ENCODE data around the gene SCO2. TPM values are rescaled to one million over a fixed set of nuclear protein-coding genes. Genes with fewer than 3 reads are reported as not detected.

Gene SCO2
- total and polyA plus RNA-seq, 9 of the 15 experiments (the other 6 are each of a cell fraction or from before 2014, with no cell fraction given) = 0.34 to 4.0 (median 1.1) TPM; not detected in 3

- TF ChIP-seq STAT6 (CRISPR knock-in tag; IDR thresholded peaks at IDR 0.05) = no peak
- no peak for TF ChIP-seq CXXC5 (CRISPR knock-in tag; IDR thresholded peaks at IDR 0.05)
- TF ChIP-seq SP1 (CRISPR knock-in tag; IDR thresholded peaks at IDR 0.05) = no peak
- 0 out of 2 replicates have a peak, but pooled peaks have one; percentile 59 for TF ChIP-seq AFF4 (CRISPR knock-in tag; IDR thresholded peaks at IDR 0.05)
- peak; percentile 80 for TF ChIP-seq POLR2G (IDR thresholded peaks at IDR 0.05; ENCODE audit: low read depth, low read length)
- no peak for TF ChIP-seq ZKSCAN8 (CRISPR knock-in tag; IDR thresholded peaks at IDR 0.05)
- no peak for TF ChIP-seq KLF16 (IDR thresholded peaks at IDR 0.05)
- no peak for TF ChIP-seq ZNF354B (CRISPR knock-in tag; IDR thresholded peaks at IDR 0.05)
- TF ChIP-seq RBM22 (IDR thresholded peaks at IDR 0.05; ENCODE audit: low read depth, low read length, poor library complexity, severe bottlenecking) = peak; percentile 46
- TF ChIP-seq CHD1 (IDR thresholded peaks at IDR 0.05; ENCODE audit: low read length) = no peak
- no peak for TF ChIP-seq EP400 (IDR thresholded peaks at IDR 0.05)
- no peak for TF ChIP-seq ZBTB1 (CRISPR knock-in tag; IDR thresholded peaks at IDR 0.05; ENCODE audit: borderline replicate concordance, low read depth)
- no peak for TF ChIP-seq ZKSCAN1 (IDR thresholded peaks at IDR 0.05; ENCODE audit: low read depth, low read length)
- no peak for TF ChIP-seq MAFG (tag; conservative IDR thresholded peaks at IDR 0.05)
- TF ChIP-seq KDM4B (IDR thresholded peaks at IDR 0.05; ENCODE audit: borderline replicate concordance in 2 of 2, low read depth in 1 of 2) = no peak
- TF ChIP-seq GTF2F1 (IDR thresholded peaks at IDR 0.05; ENCODE audit: low read depth, low read length) = no peak
- no peak for TF ChIP-seq ARID2 (IDR thresholded peaks at IDR 0.05)
- TF ChIP-seq HNRNPUL1 (IDR thresholded peaks at IDR 0.05; ENCODE audit: low read length) = no peak
- no peak for TF ChIP-seq PPARD (CRISPR knock-in tag; IDR thresholded peaks at IDR 0.05)
- TF ChIP-seq RCOR1 (IDR thresholded peaks at IDR 0.05; ENCODE audit: borderline replicate concordance in 1 of 2, low read depth in 2 of 2, low read length in 2 of 2) = no peak
- TF ChIP-seq SPI1 (IDR thresholded peaks at IDR 0.05; ENCODE audit: borderline replicate concordance, low read depth, low read length) = no peak
Observed at GRCh38 chr22:50523806-50524675, 1.4 kb downstream of the SCO2 start (continued).
